WTC11 (cell line): ENCODE measurements around the gene GALNT16. TPM values are rescaled to one million over a fixed set of nuclear protein-coding genes. Genes with fewer than 3 reads are reported as not detected.
A peak's percentile ranks its signal among the peaks of the same experiment; 100 is the strongest.

ENCODE experiments used
- ATAC-seq: fragments of 200-7000 bp; cut with Tn5 transposase; 2 replicates; pipeline ENCODE4 v1.10.0; 2021; ENCODE audit warnings: mild to moderate bottlenecking, moderate library complexity
- CTCF ChIA-PET: fragments of 300-600 bp; sonication (Branson Sonifier 250); formaldehyde crosslinking; loops from one replicate; lab custom pipeline; 2021; ENCODE audit warnings: antibody characterized with exemption; lab: Charles Lee
- POLR2A ChIA-PET: fragments of 350-600 bp; sonication (Branson Sonifier 250); formaldehyde crosslinking; loops from one replicate; lab custom pipeline; 2021; ENCODE audit warnings: antibody characterized with exemption; lab: Charles Lee
- DNase-seq: peaks from one replicate; pipeline ENCODE4 v3.0.0; 2021; ENCODE audit warnings: low spot score
- H3K27ac Mint-ChIP-seq: 2 replicates; pipeline ENCODE4 v1.8.0; 2021; ENCODE audit warnings: mixed read lengths
- H3K27me3 Mint-ChIP-seq: 2 replicates; pipeline ENCODE4 v1.8.0; 2021; ENCODE audit warnings: low read depth, mild to moderate bottlenecking, moderate library complexity, mixed read lengths
- H3K36me3 Mint-ChIP-seq: 2 replicates; pipeline ENCODE4 v1.8.0; 2021; ENCODE audit warnings: mixed read lengths
- H3K4me1 Mint-ChIP-seq: 2 replicates; pipeline ENCODE4 v1.8.0; 2022; ENCODE audit warnings: mixed read lengths
- H3K4me3 Mint-ChIP-seq: 2 replicates; pipeline ENCODE4 v1.8.0; 2021; ENCODE audit warnings: mild to moderate bottlenecking, moderate library complexity, mixed read lengths
- H3K9me3 Mint-ChIP-seq: 2 replicates; pipeline ENCODE4 v1.8.0; 2021; ENCODE audit warnings: mixed read lengths
- ATF3 ChIP-seq: sonication (generic); formaldehyde crosslinking; conservative IDR thresholded peaks from 2 replicates; pipeline ENCODE4 v1.8.1; 2022; ENCODE audit warnings: mild to moderate bottlenecking, missing genetic modification reagents
- CREB1 ChIP-seq: sonication (generic); formaldehyde crosslinking; IDR thresholded peaks from 2 replicates; pipeline ENCODE4 v1.8.0; 2023; ENCODE audit warnings: mild to moderate bottlenecking, missing genetic modification reagents
- EMX1 ChIP-seq: fragments of 250-450 bp; sonication (Bioruptor Pico); IDR thresholded peaks from 2 replicates; pipeline ENCODE4 v1.8.0; 2021; ENCODE audit warnings: mild to moderate bottlenecking
- ESRRA ChIP-seq: sonication (generic); formaldehyde crosslinking; IDR thresholded peaks from 2 replicates; pipeline ENCODE4 v1.8.1; 2022; ENCODE audit warnings: mild to moderate bottlenecking, missing genetic modification reagents, borderline replicate concordance
- ETV6 ChIP-seq: sonication (generic); formaldehyde crosslinking; IDR thresholded peaks from 2 replicates; pipeline ENCODE4 v1.8.1; 2022; ENCODE audit warnings: mild to moderate bottlenecking, missing genetic modification reagents
- FOXK1 ChIP-seq: sonication (generic); formaldehyde crosslinking; IDR thresholded peaks from 2 replicates; pipeline ENCODE4 v1.8.0; 2022; ENCODE audit warnings: mild to moderate bottlenecking, moderate library complexity, missing genetic modification reagents
- FOXP1 ChIP-seq: sonication (generic); formaldehyde crosslinking; IDR thresholded peaks from 2 replicates; pipeline ENCODE4 v1.8.0; 2022; ENCODE audit warnings: missing genetic modification reagents, mild to moderate bottlenecking, moderate library complexity, borderline replicate concordance
- GABPB1 ChIP-seq: sonication (generic); formaldehyde crosslinking; IDR thresholded peaks from 2 replicates; pipeline ENCODE4 v1.8.1; 2023; ENCODE audit warnings: mild to moderate bottlenecking, missing genetic modification reagents
- NR3C1 ChIP-seq: sonication (generic); formaldehyde crosslinking; conservative IDR thresholded peaks from 2 replicates; pipeline ENCODE4 v1.8.1; 2023; ENCODE audit warnings: low read depth, mild to moderate bottlenecking, missing genetic modification reagents
- PRRX2 ChIP-seq: fragments of 250-450 bp; sonication (Bioruptor Pico); IDR thresholded peaks from 2 replicates; pipeline ENCODE4 v1.8.0; 2021; ENCODE audit warnings: mild to moderate bottlenecking
- SMAD3 ChIP-seq: sonication (generic); formaldehyde crosslinking; IDR thresholded peaks from 2 replicates; pipeline ENCODE4 v1.8.0; 2022; ENCODE audit warnings: missing genetic modification reagents, mild to moderate bottlenecking, borderline replicate concordance
- TCF7 ChIP-seq: sonication (generic); formaldehyde crosslinking; IDR thresholded peaks from 2 replicates; pipeline ENCODE4 v1.8.0; 2022; ENCODE audit warnings: mild to moderate bottlenecking, low read depth, missing genetic modification reagents, moderate library complexity
- ZNF232 ChIP-seq: sonication (generic); formaldehyde crosslinking; IDR thresholded peaks from 2 replicates; pipeline ENCODE4 v1.8.0; 2022; ENCODE audit warnings: mild to moderate bottlenecking, missing genetic modification reagents
- ZNF396 ChIP-seq: fragments of 250-450 bp; sonication (Bioruptor Pico); IDR thresholded peaks from 2 replicates; pipeline ENCODE4 v1.8.0; 2021; ENCODE audit warnings: mild to moderate bottlenecking, moderate library complexity, borderline replicate concordance
- total RNA-seq: library from RNA; stranded (reverse); gene quantifications from 3 replicates; pipeline ENCODE4 v1.2.3, GENCODE V29; 2021
- TF ChIP-seq, protein P1 (sequence below): sonication (generic); formaldehyde crosslinking; IDR thresholded peaks from 2 replicates; pipeline ENCODE4 v1.8.0; 2023; ENCODE audit warnings: missing genetic modification reagents, mild to moderate bottlenecking, borderline replicate concordance
- TF ChIP-seq, protein P2 (sequence below): fragments of 250-450 bp; sonication (Bioruptor Pico); IDR thresholded peaks from 2 replicates; pipeline ENCODE4 v1.8.0; 2021; ENCODE audit warnings: mild to moderate bottlenecking
- TF ChIP-seq, protein P3 (sequence below): sonication (generic); formaldehyde crosslinking; IDR thresholded peaks from 2 replicates; pipeline ENCODE4 v1.8.0; 2022; ENCODE audit warnings: mild to moderate bottlenecking, missing genetic modification reagents
- TF ChIP-seq, protein P4 (sequence below): fragments of 250-450 bp; sonication (Bioruptor Pico); IDR thresholded peaks from 2 replicates; pipeline ENCODE4 v1.9.0; 2021; ENCODE audit warnings: mild to moderate bottlenecking
- TF ChIP-seq, protein P5 (sequence below): fragments of 250-450 bp; sonication (Bioruptor Pico); IDR thresholded peaks from 2 replicates; pipeline ENCODE4 v2.1.2; 2022; ENCODE audit warnings: mild to moderate bottlenecking, moderate library complexity
- TF ChIP-seq, protein P6 (sequence below): sonication (generic); formaldehyde crosslinking; IDR thresholded peaks from 2 replicates; pipeline ENCODE4 v1.8.0; 2022; ENCODE audit warnings: mild to moderate bottlenecking, missing genetic modification reagents
- TF ChIP-seq, protein P7 (sequence below): sonication (generic); formaldehyde crosslinking; IDR thresholded peaks from 2 replicates; pipeline ENCODE4 v1.8.0; 2023; ENCODE audit warnings: mild to moderate bottlenecking, missing genetic modification reagents

Gene GALNT16
- total RNA-seq, 1 experiment from 2014 or later: 4.5 TPM

DNA sequence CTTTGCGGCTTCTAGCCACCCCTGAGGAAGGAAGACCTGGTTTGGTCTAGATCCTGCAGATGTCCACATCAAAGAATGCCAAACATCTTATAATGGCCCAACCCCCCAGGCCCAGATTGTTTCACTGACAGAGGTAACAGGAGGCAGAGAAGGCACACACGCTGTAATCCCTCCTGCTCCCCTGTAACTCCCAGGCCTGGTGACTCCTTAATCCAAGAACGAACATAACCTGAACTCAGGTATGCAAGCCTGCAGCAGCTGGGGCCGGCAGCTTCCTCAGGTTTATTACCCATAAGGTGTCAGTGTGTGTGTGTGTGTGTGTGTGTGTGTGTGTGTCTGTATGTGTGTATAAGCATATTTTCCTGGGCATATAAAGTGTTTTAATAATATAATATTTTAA lies 85.4 kb downstream of the GALNT16 start (continued):
- TF ChIP-seq, protein P1, sequence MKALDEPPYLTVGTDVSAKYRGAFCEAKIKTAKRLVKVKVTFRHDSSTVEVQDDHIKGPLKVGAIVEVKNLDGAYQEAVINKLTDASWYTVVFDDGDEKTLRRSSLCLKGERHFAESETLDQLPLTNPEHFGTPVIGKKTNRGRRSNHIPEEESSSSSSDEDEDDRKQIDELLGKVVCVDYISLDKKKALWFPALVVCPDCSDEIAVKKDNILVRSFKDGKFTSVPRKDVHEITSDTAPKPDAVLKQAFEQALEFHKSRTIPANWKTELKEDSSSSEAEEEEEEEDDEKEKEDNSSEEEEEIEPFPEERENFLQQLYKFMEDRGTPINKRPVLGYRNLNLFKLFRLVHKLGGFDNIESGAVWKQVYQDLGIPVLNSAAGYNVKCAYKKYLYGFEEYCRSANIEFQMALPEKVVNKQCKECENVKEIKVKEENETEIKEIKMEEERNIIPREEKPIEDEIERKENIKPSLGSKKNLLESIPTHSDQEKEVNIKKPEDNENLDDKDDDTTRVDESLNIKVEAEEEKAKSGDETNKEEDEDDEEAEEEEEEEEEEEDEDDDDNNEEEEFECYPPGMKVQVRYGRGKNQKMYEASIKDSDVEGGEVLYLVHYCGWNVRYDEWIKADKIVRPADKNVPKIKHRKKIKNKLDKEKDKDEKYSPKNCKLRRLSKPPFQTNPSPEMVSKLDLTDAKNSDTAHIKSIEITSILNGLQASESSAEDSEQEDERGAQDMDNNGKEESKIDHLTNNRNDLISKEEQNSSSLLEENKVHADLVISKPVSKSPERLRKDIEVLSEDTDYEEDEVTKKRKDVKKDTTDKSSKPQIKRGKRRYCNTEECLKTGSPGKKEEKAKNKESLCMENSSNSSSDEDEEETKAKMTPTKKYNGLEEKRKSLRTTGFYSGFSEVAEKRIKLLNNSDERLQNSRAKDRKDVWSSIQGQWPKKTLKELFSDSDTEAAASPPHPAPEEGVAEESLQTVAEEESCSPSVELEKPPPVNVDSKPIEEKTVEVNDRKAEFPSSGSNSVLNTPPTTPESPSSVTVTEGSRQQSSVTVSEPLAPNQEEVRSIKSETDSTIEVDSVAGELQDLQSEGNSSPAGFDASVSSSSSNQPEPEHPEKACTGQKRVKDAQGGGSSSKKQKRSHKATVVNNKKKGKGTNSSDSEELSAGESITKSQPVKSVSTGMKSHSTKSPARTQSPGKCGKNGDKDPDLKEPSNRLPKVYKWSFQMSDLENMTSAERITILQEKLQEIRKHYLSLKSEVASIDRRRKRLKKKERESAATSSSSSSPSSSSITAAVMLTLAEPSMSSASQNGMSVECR (CRISPR knock-in tag): no peak
- TF ChIP-seq FOXP1 (no peak), CREB1 (CRISPR knock-in tag) (no peak), TCF7 (no peak), FOXK1 (CRISPR knock-in tag) (no peak), EMX1 (CRISPR knock-in tag) (no peak), ZNF396 (CRISPR knock-in tag) (no peak), ESRRA (no peak)
- TF ChIP-seq, protein P2, sequence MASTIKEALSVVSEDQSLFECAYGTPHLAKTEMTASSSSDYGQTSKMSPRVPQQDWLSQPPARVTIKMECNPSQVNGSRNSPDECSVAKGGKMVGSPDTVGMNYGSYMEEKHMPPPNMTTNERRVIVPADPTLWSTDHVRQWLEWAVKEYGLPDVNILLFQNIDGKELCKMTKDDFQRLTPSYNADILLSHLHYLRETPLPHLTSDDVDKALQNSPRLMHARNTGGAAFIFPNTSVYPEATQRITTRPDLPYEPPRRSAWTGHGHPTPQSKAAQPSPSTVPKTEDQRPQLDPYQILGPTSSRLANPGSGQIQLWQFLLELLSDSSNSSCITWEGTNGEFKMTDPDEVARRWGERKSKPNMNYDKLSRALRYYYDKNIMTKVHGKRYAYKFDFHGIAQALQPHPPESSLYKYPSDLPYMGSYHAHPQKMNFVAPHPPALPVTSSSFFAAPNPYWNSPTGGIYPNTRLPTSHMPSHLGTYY: no peak
- TF ChIP-seq, protein P3, sequence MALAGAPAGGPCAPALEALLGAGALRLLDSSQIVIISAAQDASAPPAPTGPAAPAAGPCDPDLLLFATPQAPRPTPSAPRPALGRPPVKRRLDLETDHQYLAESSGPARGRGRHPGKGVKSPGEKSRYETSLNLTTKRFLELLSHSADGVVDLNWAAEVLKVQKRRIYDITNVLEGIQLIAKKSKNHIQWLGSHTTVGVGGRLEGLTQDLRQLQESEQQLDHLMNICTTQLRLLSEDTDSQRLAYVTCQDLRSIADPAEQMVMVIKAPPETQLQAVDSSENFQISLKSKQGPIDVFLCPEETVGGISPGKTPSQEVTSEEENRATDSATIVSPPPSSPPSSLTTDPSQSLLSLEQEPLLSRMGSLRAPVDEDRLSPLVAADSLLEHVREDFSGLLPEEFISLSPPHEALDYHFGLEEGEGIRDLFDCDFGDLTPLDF (CRISPR knock-in tag): no peak
- TF ChIP-seq, protein P4, sequence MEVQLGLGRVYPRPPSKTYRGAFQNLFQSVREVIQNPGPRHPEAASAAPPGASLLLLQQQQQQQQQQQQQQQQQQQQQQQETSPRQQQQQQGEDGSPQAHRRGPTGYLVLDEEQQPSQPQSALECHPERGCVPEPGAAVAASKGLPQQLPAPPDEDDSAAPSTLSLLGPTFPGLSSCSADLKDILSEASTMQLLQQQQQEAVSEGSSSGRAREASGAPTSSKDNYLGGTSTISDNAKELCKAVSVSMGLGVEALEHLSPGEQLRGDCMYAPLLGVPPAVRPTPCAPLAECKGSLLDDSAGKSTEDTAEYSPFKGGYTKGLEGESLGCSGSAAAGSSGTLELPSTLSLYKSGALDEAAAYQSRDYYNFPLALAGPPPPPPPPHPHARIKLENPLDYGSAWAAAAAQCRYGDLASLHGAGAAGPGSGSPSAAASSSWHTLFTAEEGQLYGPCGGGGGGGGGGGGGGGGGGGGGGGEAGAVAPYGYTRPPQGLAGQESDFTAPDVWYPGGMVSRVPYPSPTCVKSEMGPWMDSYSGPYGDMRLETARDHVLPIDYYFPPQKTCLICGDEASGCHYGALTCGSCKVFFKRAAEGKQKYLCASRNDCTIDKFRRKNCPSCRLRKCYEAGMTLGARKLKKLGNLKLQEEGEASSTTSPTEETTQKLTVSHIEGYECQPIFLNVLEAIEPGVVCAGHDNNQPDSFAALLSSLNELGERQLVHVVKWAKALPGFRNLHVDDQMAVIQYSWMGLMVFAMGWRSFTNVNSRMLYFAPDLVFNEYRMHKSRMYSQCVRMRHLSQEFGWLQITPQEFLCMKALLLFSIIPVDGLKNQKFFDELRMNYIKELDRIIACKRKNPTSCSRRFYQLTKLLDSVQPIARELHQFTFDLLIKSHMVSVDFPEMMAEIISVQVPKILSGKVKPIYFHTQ (CRISPR knock-in tag): no peak
- TF ChIP-seq, protein P5, sequence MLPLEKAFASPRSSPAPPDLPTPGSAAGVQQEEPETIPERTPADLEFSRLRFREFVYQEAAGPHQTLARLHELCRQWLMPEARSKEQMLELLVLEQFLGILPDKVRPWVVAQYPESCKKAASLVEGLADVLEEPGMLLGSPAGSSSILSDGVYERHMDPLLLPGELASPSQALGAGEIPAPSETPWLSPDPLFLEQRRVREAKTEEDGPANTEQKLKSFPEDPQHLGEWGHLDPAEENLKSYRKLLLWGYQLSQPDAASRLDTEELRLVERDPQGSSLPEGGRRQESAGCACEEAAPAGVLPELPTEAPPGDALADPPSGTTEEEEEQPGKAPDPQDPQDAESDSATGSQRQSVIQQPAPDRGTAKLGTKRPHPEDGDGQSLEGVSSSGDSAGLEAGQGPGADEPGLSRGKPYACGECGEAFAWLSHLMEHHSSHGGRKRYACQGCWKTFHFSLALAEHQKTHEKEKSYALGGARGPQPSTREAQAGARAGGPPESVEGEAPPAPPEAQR (CRISPR knock-in tag): no peak
- TF ChIP-seq, protein P6, sequence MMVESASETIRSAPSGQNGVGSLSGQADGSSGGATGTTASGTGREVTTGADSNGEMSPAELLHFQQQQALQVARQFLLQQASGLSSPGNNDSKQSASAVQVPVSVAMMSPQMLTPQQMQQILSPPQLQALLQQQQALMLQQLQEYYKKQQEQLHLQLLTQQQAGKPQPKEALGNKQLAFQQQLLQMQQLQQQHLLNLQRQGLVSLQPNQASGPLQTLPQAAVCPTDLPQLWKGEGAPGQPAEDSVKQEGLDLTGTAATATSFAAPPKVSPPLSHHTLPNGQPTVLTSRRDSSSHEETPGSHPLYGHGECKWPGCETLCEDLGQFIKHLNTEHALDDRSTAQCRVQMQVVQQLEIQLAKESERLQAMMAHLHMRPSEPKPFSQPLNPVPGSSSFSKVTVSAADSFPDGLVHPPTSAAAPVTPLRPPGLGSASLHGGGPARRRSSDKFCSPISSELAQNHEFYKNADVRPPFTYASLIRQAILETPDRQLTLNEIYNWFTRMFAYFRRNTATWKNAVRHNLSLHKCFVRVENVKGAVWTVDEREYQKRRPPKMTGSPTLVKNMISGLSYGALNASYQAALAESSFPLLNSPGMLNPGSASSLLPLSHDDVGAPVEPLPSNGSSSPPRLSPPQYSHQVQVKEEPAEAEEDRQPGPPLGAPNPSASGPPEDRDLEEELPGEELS (CRISPR knock-in tag): no peak

DNA sequence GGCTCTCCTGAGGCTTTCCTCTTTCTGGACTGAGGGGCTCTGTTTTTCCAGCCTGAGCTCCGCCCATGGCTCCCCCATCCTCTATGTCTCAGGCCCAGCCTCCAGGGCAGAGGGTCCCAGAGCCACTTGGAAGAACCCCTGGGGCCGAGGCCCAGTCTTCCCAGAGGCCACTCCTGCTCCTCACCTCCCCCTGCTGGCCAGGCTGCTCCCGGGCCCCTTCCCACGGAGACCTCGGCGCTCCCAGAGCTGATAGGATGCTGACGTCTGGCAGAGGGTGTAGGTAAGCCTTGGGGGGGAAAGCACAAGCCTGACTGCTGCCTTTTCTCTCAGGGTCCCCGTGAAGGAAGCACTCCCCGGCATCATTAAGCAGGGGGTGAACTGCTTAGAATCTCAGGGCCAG lies 86.8 kb downstream of the GALNT16 start:
- Mint-ChIP-seq H3K4me3 (no peak overlapping the region), H3K9me3 (no peaks in the 10 kb centered on the region), H3K4me1 (peaks cover 21% of the 10 kb centered on the region), H3K27me3 (no peaks in the 10 kb centered on the region; the same call in 1 of the 2 replicates), H3K27ac (no peak overlapping the region), H3K36me3 (no peaks in the 10 kb centered on the region)
- ChIA-PET POLR2A (interaction anchor here (1.1 kb wide), 1 partner anchor 104 kb away, joined by 3 read pairs; no protein-coding TSS in a partner anchor), CTCF (interaction anchor here (0.6 to 7.8 kb wide), 45 partner anchors 8 to 240 kb away, joined by 3 to 60 read pairs (median 6); partner anchors contain the start of genes DCAF5, ERH, GALNT16 and PLEKHD1)
- peak; percentile 91 for DNase-seq
- peak; percentile 94 for ATAC-seq
- TF ChIP-seq, protein P7, sequence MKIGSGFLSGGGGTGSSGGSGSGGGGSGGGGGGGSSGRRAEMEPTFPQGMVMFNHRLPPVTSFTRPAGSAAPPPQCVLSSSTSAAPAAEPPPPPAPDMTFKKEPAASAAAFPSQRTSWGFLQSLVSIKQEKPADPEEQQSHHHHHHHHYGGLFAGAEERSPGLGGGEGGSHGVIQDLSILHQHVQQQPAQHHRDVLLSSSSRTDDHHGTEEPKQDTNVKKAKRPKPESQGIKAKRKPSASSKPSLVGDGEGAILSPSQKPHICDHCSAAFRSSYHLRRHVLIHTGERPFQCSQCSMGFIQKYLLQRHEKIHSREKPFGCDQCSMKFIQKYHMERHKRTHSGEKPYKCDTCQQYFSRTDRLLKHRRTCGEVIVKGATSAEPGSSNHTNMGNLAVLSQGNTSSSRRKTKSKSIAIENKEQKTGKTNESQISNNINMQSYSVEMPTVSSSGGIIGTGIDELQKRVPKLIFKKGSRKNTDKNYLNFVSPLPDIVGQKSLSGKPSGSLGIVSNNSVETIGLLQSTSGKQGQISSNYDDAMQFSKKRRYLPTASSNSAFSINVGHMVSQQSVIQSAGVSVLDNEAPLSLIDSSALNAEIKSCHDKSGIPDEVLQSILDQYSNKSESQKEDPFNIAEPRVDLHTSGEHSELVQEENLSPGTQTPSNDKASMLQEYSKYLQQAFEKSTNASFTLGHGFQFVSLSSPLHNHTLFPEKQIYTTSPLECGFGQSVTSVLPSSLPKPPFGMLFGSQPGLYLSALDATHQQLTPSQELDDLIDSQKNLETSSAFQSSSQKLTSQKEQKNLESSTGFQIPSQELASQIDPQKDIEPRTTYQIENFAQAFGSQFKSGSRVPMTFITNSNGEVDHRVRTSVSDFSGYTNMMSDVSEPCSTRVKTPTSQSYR (CRISPR knock-in tag): no peak
- 0 out of 2 replicates have a peak, but pooled peaks have one; percentile 17 for TF ChIP-seq ETV6 (CRISPR knock-in tag)
- no peak for TF ChIP-seq SMAD3 (CRISPR knock-in tag)
- TF ChIP-seq NR3C1: no peak
- no peak for TF ChIP-seq ATF3 (CRISPR knock-in tag)
- no peak for TF ChIP-seq ZNF232 (CRISPR knock-in tag)
- no peak for TF ChIP-seq CREB1 (CRISPR knock-in tag)
- TF ChIP-seq GABPB1 (CRISPR knock-in tag): no peak
- TF ChIP-seq PRRX2 (CRISPR knock-in tag): no peak
